Mesothelial cell of epicardium (in vitro differentiated cells): ENCODE data around the gene GPR4. TPM values are rescaled to one million over a fixed set of nuclear protein-coding genes. Genes with fewer than 3 reads are reported as not detected.

ENCODE experiments used
- DNase-seq, 2 experiments: peaks; one replicate each; pipeline ENCODE4 v3.0.0; 2021; ENCODE audit warnings: low spot score in 2 of 2; ENCODE audit not compliant: unreplicated experiment in 2 of 2
- H3K27ac Mint-ChIP-seq: 2 replicates; pipeline ENCODE4 v1.8.0; 2021; ENCODE audit warnings: mixed read lengths
- H3K27me3 Mint-ChIP-seq: 2 replicates; pipeline ENCODE4 v1.8.0; 2021; ENCODE audit warnings: low read depth, mixed read lengths
- H3K36me3 Mint-ChIP-seq: 2 replicates; pipeline ENCODE4 v1.8.0; 2021; ENCODE audit warnings: mixed read lengths
- H3K4me1 Mint-ChIP-seq: 2 replicates; pipeline ENCODE4 v1.8.0; 2021; ENCODE audit warnings: mixed read lengths
- H3K4me3 Mint-ChIP-seq: 2 replicates; pipeline ENCODE4 v1.8.0; 2021; ENCODE audit warnings: mild to moderate bottlenecking, moderate library complexity, mixed read lengths
- H3K9me3 Mint-ChIP-seq: 2 replicates; pipeline ENCODE4 v1.8.0; 2021; ENCODE audit warnings: mixed read lengths
- total RNA-seq: library from RNA; stranded (reverse); gene quantifications from 3 replicates; pipeline ENCODE4 v1.2.1, GENCODE V29; 2021
- TF ChIP-seq, protein P1 (sequence below): fragments of 200-600 bp; sonication (generic); IDR thresholded peaks from one replicate; pipeline ENCODE4 v1.5.0; 2021; ENCODE audit warnings: antibody characterized with exemption; ENCODE audit not compliant: unreplicated experiment

The GPR4 gene
- 0.09 TPM in 1 of 3 replicates, not detected in the others for total RNA-seq

DNA sequence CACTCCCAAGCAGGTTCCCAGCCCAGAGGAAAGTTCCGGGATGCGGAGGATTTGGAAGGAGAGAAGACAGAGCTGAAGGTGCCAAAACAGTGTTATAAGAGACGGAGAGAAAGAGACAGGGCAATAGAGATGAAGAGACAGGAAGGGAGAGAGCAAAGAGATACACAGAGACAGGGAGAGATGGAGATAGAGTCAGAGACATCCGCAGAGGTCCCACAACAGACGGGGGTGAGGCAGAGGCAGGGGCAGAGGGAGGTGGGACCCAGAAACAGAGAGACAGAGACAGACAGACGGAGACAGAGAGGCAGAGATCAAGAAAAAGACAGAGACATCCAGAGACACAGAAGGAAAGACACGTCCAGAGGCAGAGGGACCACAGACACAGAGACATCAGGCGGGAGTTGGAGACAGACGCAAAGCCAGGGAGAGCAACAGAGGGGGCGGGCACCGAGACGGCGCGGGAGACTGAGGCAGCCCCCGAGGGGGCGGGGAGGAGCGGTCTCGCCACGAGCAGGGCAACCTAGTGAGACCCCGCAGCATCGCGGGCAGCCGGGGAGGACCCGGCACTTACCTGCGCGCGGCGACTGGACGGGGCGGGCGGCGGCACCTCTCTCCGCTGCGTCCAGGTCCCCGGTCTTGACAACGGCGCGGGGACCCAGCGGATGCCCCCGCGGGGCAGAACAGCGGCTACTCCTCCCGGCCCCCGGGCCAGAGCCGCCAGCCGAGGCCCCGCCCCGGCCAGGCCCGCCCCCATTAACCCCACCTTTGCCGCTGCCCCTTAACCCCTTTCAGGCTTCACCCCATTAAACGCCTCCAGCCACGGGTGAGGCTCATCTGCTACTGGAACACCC, at the start of gene GPR4:
TSS of gene GPR4 (minus strand) at position 689 of the 851 bp plus-strand sequence. CDS start 10,346 bp downstream, outside the sequence.
- Mint-ChIP-seq H3K9me3 (no peaks in the 10 kb centered on the region), H3K27ac (no peak within 1 kb of the TSS), H3K4me1 (peaks cover 3% of the 10 kb centered on the region), H3K27me3 (peaks cover 73% of the 10 kb centered on the region), H3K36me3 (no peaks in the 10 kb centered on the region), H3K4me3 (no peak within 1 kb of the TSS)
- DNase-seq: no peak
- TF ChIP-seq, protein P1, sequence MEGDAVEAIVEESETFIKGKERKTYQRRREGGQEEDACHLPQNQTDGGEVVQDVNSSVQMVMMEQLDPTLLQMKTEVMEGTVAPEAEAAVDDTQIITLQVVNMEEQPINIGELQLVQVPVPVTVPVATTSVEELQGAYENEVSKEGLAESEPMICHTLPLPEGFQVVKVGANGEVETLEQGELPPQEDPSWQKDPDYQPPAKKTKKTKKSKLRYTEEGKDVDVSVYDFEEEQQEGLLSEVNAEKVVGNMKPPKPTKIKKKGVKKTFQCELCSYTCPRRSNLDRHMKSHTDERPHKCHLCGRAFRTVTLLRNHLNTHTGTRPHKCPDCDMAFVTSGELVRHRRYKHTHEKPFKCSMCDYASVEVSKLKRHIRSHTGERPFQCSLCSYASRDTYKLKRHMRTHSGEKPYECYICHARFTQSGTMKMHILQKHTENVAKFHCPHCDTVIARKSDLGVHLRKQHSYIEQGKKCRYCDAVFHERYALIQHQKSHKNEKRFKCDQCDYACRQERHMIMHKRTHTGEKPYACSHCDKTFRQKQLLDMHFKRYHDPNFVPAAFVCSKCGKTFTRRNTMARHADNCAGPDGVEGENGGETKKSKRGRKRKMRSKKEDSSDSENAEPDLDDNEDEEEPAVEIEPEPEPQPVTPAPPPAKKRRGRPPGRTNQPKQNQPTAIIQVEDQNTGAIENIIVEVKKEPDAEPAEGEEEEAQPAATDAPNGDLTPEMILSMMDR: no peak

DNA sequence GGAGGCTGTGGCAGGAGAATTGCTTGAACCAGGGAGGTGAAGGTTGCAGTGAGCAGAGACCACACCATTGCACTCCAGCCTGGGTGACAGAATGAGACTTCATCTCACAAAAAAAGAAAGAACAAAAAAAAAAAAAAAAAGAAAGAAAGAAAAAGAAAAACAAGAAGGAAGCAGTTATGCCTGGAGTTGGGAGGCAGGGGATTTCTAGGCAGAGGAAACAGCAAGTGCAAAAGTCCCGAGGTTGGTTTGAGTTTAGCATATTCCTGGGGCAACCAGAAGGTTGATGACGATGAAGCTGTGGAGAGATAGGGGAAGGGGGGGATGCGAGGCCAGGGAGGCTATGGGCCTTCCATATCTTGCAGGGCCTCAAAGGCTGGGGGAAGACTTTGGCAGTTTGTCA, 48.7 kb upstream of the GPR4 start:
- H3K27me3 Mint-ChIP-seq: no peaks in the 10 kb centered on the region
- H3K4me1 Mint-ChIP-seq: peaks cover 15% of the 10 kb centered on the region

DNA sequence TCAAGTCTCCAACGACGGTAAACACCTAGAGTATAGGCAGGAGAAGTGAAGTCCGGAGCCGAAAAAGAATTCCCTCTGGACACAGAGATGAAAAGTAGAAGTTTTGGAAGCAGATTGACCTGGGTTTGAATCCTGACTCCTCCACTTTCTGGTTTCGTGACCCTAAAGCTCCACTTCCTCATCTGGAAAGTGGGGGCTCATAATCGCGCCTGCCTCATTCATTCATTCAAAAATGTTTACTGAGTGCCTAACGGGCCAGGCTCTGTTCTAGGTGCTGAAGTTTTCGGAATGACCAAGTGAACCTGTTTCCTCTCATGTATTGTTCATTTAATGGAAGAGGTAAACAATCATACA, 44.3 kb upstream of the GPR4 start:
- Mint-ChIP-seq H3K4me3 (peak overlapping the region; percentile 70), H3K27ac (peak overlapping the region; percentile 95), H3K36me3 (no peaks in the 10 kb centered on the region), H3K4me1 (peaks cover 30% of the 10 kb centered on the region), H3K27me3 (peaks cover 9% of the 10 kb centered on the region), H3K9me3 (no peaks in the 10 kb centered on the region)
- TF ChIP-seq, protein P1: no peak
- no peak for DNase-seq

More for the DNA sequence above, 48.7 kb upstream of the GPR4 start:
- no peak for DNase-seq
- no peak overlapping the region for H3K27ac Mint-ChIP-seq
- TF ChIP-seq, protein P1: no peak
- H3K9me3 Mint-ChIP-seq: no peaks in the 10 kb centered on the region
- H3K36me3 Mint-ChIP-seq: no peaks in the 10 kb centered on the region
- H3K4me3 Mint-ChIP-seq: no peak overlapping the region

DNA sequence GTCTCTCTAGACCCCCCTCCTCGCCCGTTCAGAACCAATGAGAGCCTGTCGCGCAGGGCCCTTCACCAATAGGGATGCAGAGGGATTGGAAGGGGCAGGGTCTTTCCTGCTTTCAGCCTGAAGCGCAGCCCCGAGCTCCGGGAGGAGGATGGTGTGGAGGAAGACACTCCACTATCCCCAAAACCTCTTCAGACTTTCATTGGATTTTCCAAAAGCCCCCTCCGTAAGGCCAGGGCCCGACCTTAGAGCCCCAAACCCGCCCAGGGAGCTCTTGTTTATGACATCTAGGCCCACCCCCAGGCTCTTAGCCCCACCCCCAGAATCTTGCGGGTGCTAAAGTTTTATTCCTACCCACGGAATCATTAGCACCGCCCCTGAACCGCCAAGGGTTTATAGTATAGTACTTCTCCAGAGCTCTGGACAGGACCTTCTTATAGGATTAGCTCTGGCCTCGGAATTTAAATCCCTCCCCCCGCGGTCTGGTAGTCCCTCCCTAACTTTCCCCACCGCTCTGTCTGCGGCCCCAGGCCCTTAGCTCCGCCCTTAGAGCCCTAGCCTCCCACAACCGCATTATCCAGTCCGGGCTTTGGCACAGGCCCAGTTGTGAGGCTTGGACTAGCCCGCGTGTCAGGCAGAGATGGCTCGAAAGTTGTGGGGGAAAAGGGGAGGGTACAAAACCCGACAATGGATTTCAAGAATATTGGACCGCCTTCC, 43.8 kb upstream of the GPR4 start:
- Mint-ChIP-seq H3K4me1 (peaks cover 35% of the 10 kb centered on the region), H3K27me3 (peaks cover 9% of the 10 kb centered on the region), H3K4me3 (peak overlapping the region; percentile 70), H3K9me3 (no peaks in the 10 kb centered on the region), H3K36me3 (no peaks in the 10 kb centered on the region), H3K27ac (peak overlapping the region; percentile 95)
- TF ChIP-seq, protein P1: no peak
- peak; percentile 80 to 87 for DNase-seq

DNA sequence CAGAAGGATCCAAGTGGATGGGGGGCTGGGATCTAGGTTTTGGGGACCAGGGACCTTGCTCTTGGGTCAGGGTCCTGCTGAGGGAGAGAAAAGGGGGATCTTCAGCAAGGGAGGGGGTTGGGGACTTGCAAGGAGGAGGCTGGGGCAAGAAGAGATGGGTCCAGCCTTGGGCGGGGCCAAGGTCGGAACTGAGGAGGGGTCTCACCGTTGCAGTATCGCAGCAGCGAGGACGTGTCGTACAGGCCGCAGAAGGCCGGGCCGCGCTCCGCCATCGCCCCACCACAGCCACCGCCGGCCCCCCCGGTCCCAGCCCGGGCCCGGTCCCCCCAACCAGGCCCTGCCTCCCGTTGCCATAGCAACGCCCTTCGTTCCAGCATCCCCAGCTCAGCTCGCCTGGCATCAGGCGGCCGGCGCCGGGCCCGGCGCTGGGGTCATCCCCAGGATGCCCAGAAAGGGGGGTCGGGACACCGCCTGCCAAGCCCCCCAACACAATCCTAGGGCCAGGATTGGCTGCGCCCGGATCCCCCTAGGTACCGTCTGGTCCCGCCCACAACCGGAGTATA, 43.1 kb upstream of the GPR4 start:
- H3K36me3 Mint-ChIP-seq: no peaks in the 10 kb centered on the region
- H3K4me1 Mint-ChIP-seq: peaks cover 37% of the 10 kb centered on the region
- no peak for DNase-seq
- no peaks in the 10 kb centered on the region for H3K9me3 Mint-ChIP-seq
- peaks cover 9% of the 10 kb centered on the region for H3K27me3 Mint-ChIP-seq
- H3K27ac Mint-ChIP-seq: no peak overlapping the region
- H3K4me3 Mint-ChIP-seq: peak overlapping the region; percentile 70
- TF ChIP-seq, protein P1: no peak
